Right renal pelvis (tissue), 4 donors: ENCODE results near the gene SYNDIG1L. TPM values are rescaled to one million over a fixed set of nuclear protein-coding genes. Genes with fewer than 3 reads are reported as not detected.
A peak's percentile ranks its signal among the peaks of the same experiment; 100 is the strongest.

ENCODE experiments used
- DNase-seq, 4 donors: peaks; one replicate each; pipeline ENCODE4 v3.0.0-alpha.2; 2013; ENCODE audit warnings: low read depth in 4 of 4, low spot score in 3 of 4, missing footprints in 1 of 4
- polyA plus RNA-seq, 4 donors: library from polyadenylated mRNA; unstranded; fragments of 120-200 nt; gene quantifications; one replicate each; pipeline ENCODE4 v1.2.1, GENCODE V29; 2013; ENCODE audit not compliant: insufficient read length in 4 of 4

Gene SYNDIG1L
- polyA plus RNA-seq, 4 donors, result 0.19 to 0.39 (median 0.34) TPM

GRCh38 chr14:74368026-74368425, 58.0 kb downstream of the SYNDIG1L start:
- DNase-seq, result no peak

DNA sequence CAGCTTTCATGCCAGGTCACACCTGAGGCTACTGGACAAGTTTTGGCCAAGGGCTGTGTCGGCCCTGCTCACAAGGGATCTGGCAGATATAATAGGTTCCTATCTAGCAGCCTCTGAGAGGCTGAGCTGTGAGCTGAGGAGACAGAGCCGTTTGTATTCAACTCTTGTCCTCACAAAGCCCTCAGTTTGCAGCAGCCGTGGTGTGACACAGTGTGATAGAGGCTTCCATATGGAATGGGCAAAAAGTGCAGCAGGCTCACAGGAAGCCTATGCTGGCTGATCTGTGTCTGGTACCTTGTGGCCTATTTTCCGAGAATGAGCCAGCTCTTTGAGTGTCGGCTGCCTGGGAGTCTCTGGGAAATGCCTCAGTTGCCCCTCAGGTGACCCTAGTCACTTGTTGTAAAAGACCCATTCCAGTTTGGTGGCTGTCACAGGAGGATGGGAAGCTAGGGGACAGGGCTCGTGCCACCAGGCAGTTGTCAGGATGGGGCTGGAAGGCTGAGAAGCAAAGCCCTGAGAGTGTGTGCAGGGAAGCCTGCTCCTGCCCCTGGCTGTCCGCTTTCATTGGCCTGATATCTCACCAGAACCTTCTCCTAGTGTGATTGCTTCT, 61.6 kb downstream of the SYNDIG1L start:
- DNase-seq, result no peak

- DNase-seq, result peak; percentile 47 to 62 (median 54)
Observed at GRCh38 chr14:74362361-74362915, 63.6 kb downstream of the SYNDIG1L start.

- DNase-seq, result no peak
Observed at GRCh38 chr14:74360163-74360562, 65.8 kb downstream of the SYNDIG1L start.

DNA sequence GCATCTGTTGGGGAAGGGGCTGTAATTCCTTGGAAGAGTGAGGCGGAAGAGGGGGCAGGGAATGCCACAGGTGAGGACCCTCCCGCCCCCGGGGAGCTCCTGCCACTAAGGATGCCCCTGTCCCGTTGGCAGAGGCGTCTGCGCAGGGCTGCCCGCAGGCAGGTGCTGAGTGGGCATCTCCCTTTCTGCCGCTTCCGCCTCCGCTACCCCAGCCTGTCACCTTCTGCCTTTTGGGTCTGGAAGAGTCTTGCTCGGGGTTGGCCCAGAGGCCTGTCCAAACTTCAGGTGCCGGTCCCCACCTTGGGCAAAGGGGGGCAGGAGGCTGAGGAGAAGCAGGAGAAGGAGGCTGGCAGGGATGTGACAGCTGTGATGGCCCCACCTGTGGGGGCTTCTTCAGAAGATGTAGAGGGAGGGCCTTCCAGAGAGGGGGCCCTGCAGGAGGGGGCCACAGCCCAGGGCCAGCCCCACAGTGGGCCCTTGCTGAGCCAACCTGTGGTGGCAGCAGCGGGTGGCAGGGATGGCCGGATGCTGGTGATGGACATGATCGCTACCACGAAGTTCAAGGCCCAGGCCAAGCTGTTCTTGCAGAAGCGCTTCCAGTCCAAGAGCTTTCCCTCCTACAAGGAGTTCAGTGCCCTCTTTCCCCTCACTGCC, 67.7 kb downstream of the SYNDIG1L start:
- DNase-seq, result no peak

DNA sequence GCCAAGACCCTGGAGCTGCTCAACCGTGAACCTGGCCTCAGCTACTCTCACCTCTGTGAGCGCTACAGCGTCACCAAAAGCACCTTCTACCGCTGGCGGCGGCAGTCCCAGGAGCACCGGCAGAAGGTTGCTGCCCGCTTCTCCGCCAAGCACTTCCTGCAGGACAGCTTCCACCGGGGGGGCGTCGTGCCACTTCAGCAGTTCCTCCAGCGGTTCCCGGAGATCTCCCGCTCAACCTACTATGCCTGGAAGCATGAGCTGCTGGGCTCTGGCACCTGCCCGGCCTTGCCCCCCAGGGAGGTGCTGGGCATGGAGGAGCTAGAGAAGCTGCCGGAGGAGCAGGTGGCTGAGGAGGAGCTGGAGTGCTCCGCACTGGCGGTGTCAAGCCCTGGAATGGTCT, 68.4 kb downstream of the SYNDIG1L start:
- DNase-seq, result no peak

GRCh38 chr14:74356892-74357575, 69.0 kb downstream of the SYNDIG1L start:
- no peak for DNase-seq

Other genes starting within 250 kb of the SYNDIG1L start
- under 1 TPM; 0.06 to 0.10 (median 0.07) TPM for gene VSX2, start 186.8 kb downstream of the SYNDIG1L start, polyA plus RNA-seq
- gene ABCD4, start 123.3 kb downstream of the SYNDIG1L start, polyA plus RNA-seq, result 100 to 1,000 TPM in 1 of 4 donors, 10 to 100 TPM in 3; 89.2 to 102 (median 94.6) TPM
- gene VRTN, start 77.7 kb downstream of the SYNDIG1L start, polyA plus RNA-seq, result under 1 TPM in 1 of 4 donors, not detected in 3; 0.03 TPM
- 100 to 1,000 TPM; 350 to 360 (median 355) TPM for gene NPC2, start 67.1 kb upstream of the SYNDIG1L start, polyA plus RNA-seq
- 10 to 100 TPM; 44.1 to 47.4 (median 46.2) TPM for gene ISCA2, start 67.6 kb upstream of the SYNDIG1L start, polyA plus RNA-seq
- gene LTBP2, start 186.0 kb upstream of the SYNDIG1L start, polyA plus RNA-seq, result 1 to 10 TPM; 3.3 to 7.4 (median 4.3) TPM